ENCODE measurements around the gene FAM210A. TPM values are rescaled to one million over a fixed set of nuclear protein-coding genes. Genes with fewer than 3 reads are reported as not detected.

FAM210A gene
- total RNA-seq, 6 donors from 2014 or later: 2.1 to 12.9 (median 10.6) TPM

- Histone ChIP-seq H3K4me3 (no peak overlapping the region), H3K27ac (no peak overlapping the region), H3K36me3 (peaks cover 0 to 5% (median 0%) of the 10 kb centered on the region in 4 donors), H3K9me3 (no peaks in the 10 kb centered on the region), H3K4me1 (no peaks in the 10 kb centered on the region), H3K27me3 (no peaks in the 10 kb centered on the region)
- TF ChIP-seq EP300 (IDR thresholded peaks at IDR 0.05) (no peak), POLR2A (IDR thresholded peaks at IDR 0.05) (no peak), POLR2AphosphoS5 (IDR thresholded peaks at IDR 0.05) (no peak), CTCF (IDR thresholded peaks at IDR 0.05) (no peak)
- WGBS, 2 donors: 78 to 84% methylated on average over 8 of the region's 8 CpGs
- DNase-seq (no peak), ATAC-seq (ENCODE audit: low FRiP score in 2 of 2) (no peak)
Measured at GRCh38 chr18:13658436-13659204, 67.7 kb downstream of the FAM210A start.

DNA sequence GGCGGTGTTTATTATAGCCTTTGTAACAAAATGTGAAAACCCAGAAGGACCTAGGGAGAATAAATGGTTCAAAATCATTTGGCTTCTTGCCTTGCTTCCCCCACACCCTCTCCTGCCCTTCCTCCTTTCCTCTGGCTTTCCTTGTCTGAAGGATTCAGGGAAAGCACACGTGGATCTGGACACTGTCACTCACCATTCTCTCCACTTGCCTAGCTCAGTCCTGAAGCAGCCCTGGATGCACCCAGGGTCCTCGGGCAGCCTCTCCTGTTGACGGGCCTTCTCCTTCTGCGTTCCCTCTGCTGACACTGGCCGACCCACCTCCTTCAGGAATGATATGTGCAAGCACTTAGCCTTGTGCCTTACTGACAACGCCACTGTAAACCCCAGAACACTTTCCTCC lies 68.4 kb downstream of the FAM210A start:
- TF ChIP-seq CTCF (IDR thresholded peaks at IDR 0.05): no peak
- no peak for TF ChIP-seq POLR2AphosphoS5 (IDR thresholded peaks at IDR 0.05)
- no peak for TF ChIP-seq POLR2A (IDR thresholded peaks at IDR 0.05)
- no peak for TF ChIP-seq EP300 (IDR thresholded peaks at IDR 0.05)
- Histone ChIP-seq H3K4me3 (no peak overlapping the region), H3K9me3 (no peaks in the 10 kb centered on the region), H3K27ac (no peak overlapping the region), H3K27me3 (no peaks in the 10 kb centered on the region), H3K36me3 (no peaks in the 10 kb centered on the region), H3K4me1 (no peaks in the 10 kb centered on the region)
- 53% methylated on average over 7 of the region's 7 CpGs for WGBS, 2 donors
- no peak for DNase-seq
- ATAC-seq (ENCODE audit: low FRiP score in 2 of 2): no peak

DNA sequence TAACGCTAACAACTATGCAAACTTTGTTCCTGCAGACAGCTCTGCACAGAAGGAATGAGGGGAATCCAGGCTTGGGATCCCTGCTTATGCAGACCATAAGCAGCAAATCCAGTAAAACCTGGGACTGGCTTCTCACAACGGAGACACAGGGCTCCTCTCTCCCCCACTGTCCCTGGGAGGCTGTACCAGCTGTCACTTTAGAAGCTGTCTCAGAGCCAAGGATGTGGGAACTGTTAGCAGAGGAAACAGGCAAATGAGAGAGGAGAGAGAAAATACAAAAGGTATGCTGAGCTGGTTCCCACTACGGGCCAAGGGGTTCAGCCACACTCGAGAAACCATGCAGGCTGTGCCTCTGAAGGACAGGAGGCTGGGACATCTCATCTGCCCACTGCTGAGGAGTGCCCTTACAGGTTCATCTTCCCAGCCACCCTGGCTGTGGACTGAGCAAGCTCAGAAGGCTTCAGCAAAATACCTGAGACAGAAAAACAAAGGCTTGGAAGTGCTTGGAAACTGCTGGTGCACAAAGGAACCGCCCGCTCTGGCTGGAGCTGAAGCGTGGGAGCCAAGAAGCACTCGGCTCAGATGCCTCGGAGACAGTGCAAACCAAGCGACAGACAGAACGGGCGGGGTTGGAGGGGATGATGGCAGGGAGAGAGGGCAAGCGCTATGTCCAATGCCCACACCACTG lies 72.5 kb downstream of the FAM210A start:
- TF ChIP-seq POLR2AphosphoS5 (IDR thresholded peaks at IDR 0.05): no peak
- TF ChIP-seq CTCF (IDR thresholded peaks at IDR 0.05): no peak
- no peak for TF ChIP-seq POLR2A (IDR thresholded peaks at IDR 0.05)
- no peak for TF ChIP-seq EP300 (IDR thresholded peaks at IDR 0.05)
- H3K4me3 ChIP-seq: no peak overlapping the region
- no peak overlapping the region for H3K27ac ChIP-seq
- H3K36me3 ChIP-seq: no peaks in the 10 kb centered on the region
- no peak for DNase-seq
- H3K4me1 ChIP-seq: no peaks in the 10 kb centered on the region
- H3K27me3 ChIP-seq: no peaks in the 10 kb centered on the region
- WGBS, 2 donors: 55 to 59% methylated on average over 13 of the region's 13 CpGs
- H3K9me3 ChIP-seq: no peaks in the 10 kb centered on the region
- no peak for ATAC-seq (ENCODE audit: low FRiP score in 2 of 2)

DNA sequence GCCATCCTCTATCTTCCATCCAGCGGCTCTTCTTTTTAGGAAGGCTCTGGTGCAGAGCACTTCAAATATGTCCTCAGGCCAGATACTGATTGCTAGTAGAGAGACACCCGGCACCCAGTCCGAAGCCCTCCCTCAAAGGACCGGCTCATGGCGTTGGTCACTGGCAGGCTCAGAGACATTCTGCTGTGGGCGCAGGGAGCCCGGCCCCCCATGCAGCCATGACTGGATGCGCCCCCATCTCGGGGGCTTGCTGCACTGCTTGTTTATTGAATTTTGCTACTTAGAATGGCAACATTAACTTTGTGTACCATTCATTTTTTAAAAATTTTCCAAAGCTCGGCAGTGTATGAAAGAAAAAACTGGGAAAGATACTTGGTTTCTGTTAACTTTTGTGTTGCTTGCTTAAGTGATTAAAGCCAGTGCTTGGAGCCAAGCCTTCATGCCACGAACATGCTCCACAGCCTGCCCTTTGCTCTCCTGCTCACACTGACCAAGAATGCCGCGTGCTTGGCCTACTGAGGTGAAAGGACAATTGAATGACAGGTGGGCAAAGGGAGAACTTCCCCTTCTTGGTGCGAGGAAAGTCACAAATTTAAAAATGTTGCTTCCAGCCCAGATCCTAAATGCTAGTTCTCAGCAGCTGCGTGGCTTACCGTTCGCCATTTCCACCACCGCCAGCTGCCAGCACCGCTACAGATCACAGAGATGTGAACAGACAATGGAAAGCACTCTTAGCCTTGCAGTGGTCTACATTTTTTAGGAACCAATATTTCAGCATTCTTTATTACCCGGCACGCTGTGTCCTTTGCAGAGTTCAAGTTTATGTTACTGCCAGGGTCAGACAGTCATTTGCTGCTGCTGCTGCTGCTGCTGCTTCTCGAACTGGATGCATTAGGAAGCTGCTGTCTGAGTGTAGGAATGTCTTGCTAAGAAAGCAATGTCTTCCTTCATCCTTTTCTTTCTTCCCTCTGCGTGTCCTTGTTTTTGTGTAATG lies 76.7 kb downstream of the FAM210A start:
- WGBS, 2 donors: 87% methylated on average over 23 of the region's 23 CpGs
- Histone ChIP-seq H3K4me3 (no peak overlapping the region), H3K27ac (no peak overlapping the region), H3K36me3 (peaks cover 0 to 8% (median 5%) of the 10 kb centered on the region in 4 donors), H3K4me1 (no peaks in the 10 kb centered on the region), H3K9me3 (no peaks in the 10 kb centered on the region), H3K27me3 (no peaks in the 10 kb centered on the region)
- no peak for TF ChIP-seq POLR2AphosphoS5 (IDR thresholded peaks at IDR 0.05)
- no peak for TF ChIP-seq EP300 (IDR thresholded peaks at IDR 0.05)
- TF ChIP-seq CTCF (IDR thresholded peaks at IDR 0.05): no peak
- no peak for TF ChIP-seq POLR2A (IDR thresholded peaks at IDR 0.05)
- ATAC-seq (ENCODE audit: low FRiP score in 2 of 2) (no peak), DNase-seq (no peak)

Data from upper lobe of left lung (tissue), 6 donors.